Stimulated activated naive B cell treated with anti-CD40 and anti-IgM and Interleukin-4, amounts not matched to agents 10 μg/mL and 1 μg/mL and 100 μg/mL, for 72 hours (primary cell): ENCODE results near the gene HSPB6.

Experiments used
- ATAC-seq, 2 donors: fragments of 150-1000 bp; cut with Tn5 transposase; replicated peaks; 2 replicates each; pipeline ENCODE4 v1.10.0; 2021; ENCODE audit warnings: moderate library complexity in 1 of 2
- DNase-seq: peaks from one replicate; pipeline ENCODE4 v3.0.0; 2021
- H3K27ac Mint-ChIP-seq: one replicate; pipeline ENCODE4 v1.8.0; 2022; ENCODE audit warnings: mild to moderate bottlenecking, mixed read lengths
- H3K27me3 Mint-ChIP-seq, 2 donors: one replicate each; pipeline ENCODE4 v1.8.0; 2022; ENCODE audit warnings: mixed read lengths in 2 of 2
- H3K36me3 Mint-ChIP-seq, 2 donors: one replicate each; pipeline ENCODE4 v1.8.0; 2022; ENCODE audit warnings: mixed read lengths in 2 of 2, mild to moderate bottlenecking in 1 of 2
- H3K4me1 Mint-ChIP-seq, 2 donors: one replicate each; pipeline ENCODE4 v1.8.0; 2022; ENCODE audit warnings: mixed read lengths in 2 of 2, mild to moderate bottlenecking in 1 of 2
- H3K4me3 Mint-ChIP-seq, 2 donors: one replicate each; pipeline ENCODE4 v1.8.0; 2022; ENCODE audit warnings: mild to moderate bottlenecking in 2 of 2, mixed read lengths in 2 of 2, moderate library complexity in 1 of 2
- H3K9me3 Mint-ChIP-seq, 2 donors: one replicate each; pipeline ENCODE4 v1.8.0; 2022; ENCODE audit warnings: mixed read lengths in 2 of 2, mild to moderate bottlenecking in 1 of 2

HSPB6 gene

GRCh38 chr19:35789978-35790944 is 33.4 kb upstream of the HSPB6 start:
- DNase-seq (no peak), ATAC-seq (no peak)
- H3K36me3 Mint-ChIP-seq, result no peaks in the 10 kb centered on the region
- H3K4me3 Mint-ChIP-seq, result no peak overlapping the region
- H3K27ac Mint-ChIP-seq, result no peak overlapping the region
- peaks cover 11 to 22% of the 10 kb centered on the region in 2 donors for H3K27me3 Mint-ChIP-seq
- H3K9me3 Mint-ChIP-seq, result no peaks in the 10 kb centered on the region
- H3K4me1 Mint-ChIP-seq, result peaks cover 0 to 1% of the 10 kb centered on the region in 2 donors

GRCh38 chr19:35789195-35789977 is 32.6 kb upstream of the HSPB6 start:
- ATAC-seq, result no peak
- Mint-ChIP-seq H3K27me3 (peaks cover 11 to 22% of the 10 kb centered on the region in 2 donors), H3K27ac (no peak overlapping the region), H3K9me3 (no peaks in the 10 kb centered on the region), H3K36me3 (no peaks in the 10 kb centered on the region), H3K4me1 (peaks cover 0 to 1% of the 10 kb centered on the region in 2 donors), H3K4me3 (no peak overlapping the region)
- DNase-seq, result no peak

GRCh38 chr19:35788205-35788960 is 31.6 kb upstream of the HSPB6 start:
- Mint-ChIP-seq H3K36me3 (no peaks in the 10 kb centered on the region), H3K4me3 (no peak overlapping the region), H3K27me3 (peaks cover 7 to 15% of the 10 kb centered on the region in 2 donors), H3K9me3 (no peaks in the 10 kb centered on the region), H3K27ac (no peak overlapping the region), H3K4me1 (peaks cover 2% of the 10 kb centered on the region in 2 donors)
- no peak for DNase-seq
- ATAC-seq, result no peak

- ATAC-seq (no peak), DNase-seq (no peak)
- H3K9me3 Mint-ChIP-seq, result no peaks in the 10 kb centered on the region
- H3K27me3 Mint-ChIP-seq, result peaks cover 1 to 8% of the 10 kb centered on the region in 2 donors
- H3K4me3 Mint-ChIP-seq, result no peak overlapping the region
- no peaks in the 10 kb centered on the region for H3K36me3 Mint-ChIP-seq
- no peak overlapping the region for H3K27ac Mint-ChIP-seq
- peaks cover 4% of the 10 kb centered on the region in 2 donors for H3K4me1 Mint-ChIP-seq
These were observed 30.5 kb upstream of the HSPB6 start for GRCh38 chr19:35787227-35787799.

GRCh38 chr19:35786299-35787160 is 29.7 kb upstream of the HSPB6 start:
- no peak overlapping the region for H3K27ac Mint-ChIP-seq
- H3K36me3 Mint-ChIP-seq, result peaks cover 0 to under 1% of the 10 kb centered on the region in 2 donors

GRCh38 chr19:35785339-35785627 is 28.5 kb upstream of the HSPB6 start:
- H3K27ac Mint-ChIP-seq, result no peak overlapping the region
- H3K36me3 Mint-ChIP-seq, result peaks cover 0 to 5% of the 10 kb centered on the region in 2 donors
- no peak overlapping the region for H3K4me3 Mint-ChIP-seq
- DNase-seq (no peak), ATAC-seq (no peak)
- H3K4me1 Mint-ChIP-seq, result peaks cover 4% of the 10 kb centered on the region in 2 donors
- H3K27me3 Mint-ChIP-seq, result no peaks in the 10 kb centered on the region
- H3K9me3 Mint-ChIP-seq, result no peaks in the 10 kb centered on the region

More at GRCh38 chr19:35786299-35787160, 29.7 kb upstream of the HSPB6 start:
- ATAC-seq, result no peak
- peaks cover 4% of the 10 kb centered on the region in 2 donors for H3K4me1 Mint-ChIP-seq
- H3K4me3 Mint-ChIP-seq, result no peak overlapping the region
- no peak for DNase-seq
- no peaks in the 10 kb centered on the region for H3K9me3 Mint-ChIP-seq
- peaks cover 0 to 1% of the 10 kb centered on the region in 2 donors for H3K27me3 Mint-ChIP-seq

- H3K27me3 Mint-ChIP-seq, result no peaks in the 10 kb centered on the region
- H3K9me3 Mint-ChIP-seq, result no peaks in the 10 kb centered on the region
- H3K36me3 Mint-ChIP-seq, result peaks cover 0 to 5% of the 10 kb centered on the region in 2 donors
- DNase-seq (no peak), ATAC-seq (no peak)
- no peak overlapping the region for H3K27ac Mint-ChIP-seq
- H3K4me1 Mint-ChIP-seq, result peaks cover 4% of the 10 kb centered on the region in 2 donors
- no peak overlapping the region for H3K4me3 Mint-ChIP-seq
These were observed 27.9 kb upstream of the HSPB6 start for GRCh38 chr19:35784503-35785338.

GRCh38 chr19:35783469-35784434 is 26.9 kb upstream of the HSPB6 start:
- no peaks in the 10 kb centered on the region for H3K9me3 Mint-ChIP-seq
- H3K36me3 Mint-ChIP-seq, result peaks cover 0 to 5% of the 10 kb centered on the region in 2 donors
- DNase-seq (no peak), ATAC-seq (no peak)
- peaks cover 4% of the 10 kb centered on the region in 2 donors for H3K4me1 Mint-ChIP-seq
- no peak overlapping the region for H3K4me3 Mint-ChIP-seq
- H3K27ac Mint-ChIP-seq, result no peak overlapping the region
- no peaks in the 10 kb centered on the region for H3K27me3 Mint-ChIP-seq

- ATAC-seq, result no peak
- Mint-ChIP-seq H3K9me3 (no peaks in the 10 kb centered on the region), H3K27ac (no peak overlapping the region)
These were observed 25.8 kb upstream of the HSPB6 start for GRCh38 chr19:35782589-35782988.

GRCh38 chr19:35781650-35782049 is 24.8 kb upstream of the HSPB6 start:
- no peak overlapping the region for H3K27ac Mint-ChIP-seq
- H3K9me3 Mint-ChIP-seq, result no peaks in the 10 kb centered on the region
- no peaks in the 10 kb centered on the region for H3K27me3 Mint-ChIP-seq
- no peak for DNase-seq
- H3K4me1 Mint-ChIP-seq, result peaks cover 4% of the 10 kb centered on the region in 2 donors
- H3K4me3 Mint-ChIP-seq, result no peak overlapping the region
- peaks cover 0 to 5% of the 10 kb centered on the region in 2 donors for H3K36me3 Mint-ChIP-seq
- no peak for ATAC-seq

More at GRCh38 chr19:35782589-35782988, 25.8 kb upstream of the HSPB6 start:
- no peak for DNase-seq
- H3K27me3 Mint-ChIP-seq, result no peaks in the 10 kb centered on the region
- H3K4me1 Mint-ChIP-seq, result peaks cover 2 to 4% of the 10 kb centered on the region in 2 donors
- peaks cover 0 to 5% of the 10 kb centered on the region in 2 donors for H3K36me3 Mint-ChIP-seq
- no peak overlapping the region for H3K4me3 Mint-ChIP-seq

GRCh38 chr19:35780717-35781116 is 23.9 kb upstream of the HSPB6 start:
- Mint-ChIP-seq H3K27ac (no peak overlapping the region), H3K9me3 (no peaks in the 10 kb centered on the region), H3K4me3 (no peak overlapping the region), H3K36me3 (peaks cover 0 to 5% of the 10 kb centered on the region in 2 donors), H3K4me1 (peaks cover 10 to 12% of the 10 kb centered on the region in 2 donors), H3K27me3 (no peaks in the 10 kb centered on the region)
- ATAC-seq, result no peak
- no peak for DNase-seq
